HG03095 (cell line): ENCODE measurements around the gene OR14I1.

Source experiments
- ATAC-seq: cut with Tn5 transposase; IDR thresholded peaks from one replicate; pipeline ENCODE4 v1.9.1; 2021; ENCODE audit warnings: moderate library complexity; ENCODE audit not compliant: unreplicated experiment

Gene OR14I1

DNA sequence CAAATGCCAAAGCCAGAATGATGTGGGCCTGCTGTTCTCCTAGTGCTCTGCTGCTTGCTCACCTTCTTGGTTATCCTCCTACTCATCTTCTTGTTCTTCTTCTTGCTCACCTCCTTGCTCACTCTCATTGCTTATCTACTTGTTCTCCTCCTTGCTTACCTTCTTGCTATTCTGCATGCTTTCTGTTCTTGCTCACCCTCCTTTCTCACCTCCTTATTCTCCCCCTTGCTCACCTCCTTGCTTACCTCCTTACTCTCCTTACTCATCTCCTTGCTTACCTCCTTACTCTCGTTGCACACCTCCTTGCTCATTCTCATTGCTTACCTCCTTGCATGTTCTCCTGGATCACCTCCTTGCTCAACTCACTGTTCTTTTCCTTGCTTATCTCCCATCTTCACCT, at the start of gene OR14I1:
Gene OR14I1, minus strand, starts transcription at position 53 of the 400 bp plus-strand sequence.
- ATAC-seq = no peak

DNA sequence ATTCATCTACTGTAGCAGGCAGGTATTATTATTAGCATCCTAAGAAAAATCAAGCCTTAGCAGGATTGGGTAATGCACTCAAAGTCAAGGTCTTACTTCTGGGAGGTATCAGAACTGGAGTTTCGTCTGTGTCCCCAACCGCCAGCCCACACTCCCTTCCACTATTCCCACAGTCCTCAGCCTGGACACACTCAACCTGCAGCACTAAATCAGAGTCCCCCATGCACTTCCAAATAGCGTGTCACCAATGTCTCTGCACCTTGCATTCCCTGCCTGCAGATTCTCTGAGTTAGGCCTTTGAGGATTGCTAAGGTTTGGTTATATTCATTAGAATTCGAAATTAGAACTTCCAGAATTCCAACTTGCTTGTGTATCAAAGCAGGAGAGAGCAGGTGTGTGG, 49.1 kb upstream of the OR14I1 start:
- no peak for ATAC-seq

DNA sequence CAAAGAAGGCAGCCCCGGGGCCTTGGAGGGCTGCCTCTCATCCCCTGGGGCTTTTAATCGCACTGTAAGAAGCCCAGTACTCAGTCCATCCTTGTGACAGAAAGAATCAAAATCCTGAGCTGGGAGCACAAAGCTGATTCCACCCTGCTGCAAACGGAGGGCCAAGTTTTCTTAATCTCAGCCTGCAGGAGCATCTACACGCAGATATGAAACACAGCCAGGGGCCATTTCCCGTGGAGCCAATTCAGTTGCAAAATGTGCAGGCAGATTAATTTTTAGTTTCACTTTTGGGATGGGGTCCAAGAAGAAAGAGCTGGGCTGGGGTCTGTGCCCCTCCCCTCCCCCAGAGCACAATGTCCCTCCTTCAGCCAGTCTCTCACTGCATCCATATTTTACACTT, 48.6 kb upstream of the OR14I1 start:
- no peak for ATAC-seq

DNA sequence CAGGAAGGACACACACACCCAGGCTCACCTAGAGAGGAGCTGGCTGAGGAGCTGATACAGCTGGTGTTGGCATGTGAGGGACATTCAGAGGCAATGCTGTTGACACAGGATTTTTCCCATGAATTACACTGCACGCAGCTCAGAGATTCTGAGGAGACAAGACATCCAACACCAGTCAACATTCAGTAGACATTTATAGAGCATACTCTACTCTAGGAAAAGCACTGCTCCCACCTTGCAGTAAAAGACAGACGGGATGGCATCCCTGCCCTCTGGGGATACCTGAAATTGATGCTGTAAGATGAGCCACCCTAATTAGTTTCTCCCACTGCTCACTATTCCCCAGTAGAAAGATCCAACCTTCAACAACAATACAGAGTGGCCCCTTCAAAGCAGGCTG, 47.9 kb upstream of the OR14I1 start:
- ATAC-seq = no peak

DNA sequence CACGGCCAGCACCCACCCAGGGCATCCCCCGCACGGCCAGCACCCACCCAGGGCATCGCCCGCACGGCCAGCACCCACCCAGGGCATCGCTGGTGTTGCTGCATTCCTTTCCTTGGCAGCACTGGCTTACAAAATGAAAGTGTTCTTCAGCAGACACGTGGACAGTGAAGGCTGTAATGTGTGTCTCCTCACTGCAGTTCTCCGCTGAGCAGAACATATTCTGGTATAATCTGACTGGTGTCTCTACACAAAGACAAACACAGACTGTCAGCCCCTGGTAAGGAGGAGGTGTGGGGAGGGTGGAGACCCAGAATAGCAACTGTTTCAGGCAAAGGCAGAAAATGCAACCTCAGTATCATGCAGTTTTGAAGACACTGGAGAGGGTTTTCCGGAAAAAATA, 45.6 kb upstream of the OR14I1 start:
- ATAC-seq = no peak

DNA sequence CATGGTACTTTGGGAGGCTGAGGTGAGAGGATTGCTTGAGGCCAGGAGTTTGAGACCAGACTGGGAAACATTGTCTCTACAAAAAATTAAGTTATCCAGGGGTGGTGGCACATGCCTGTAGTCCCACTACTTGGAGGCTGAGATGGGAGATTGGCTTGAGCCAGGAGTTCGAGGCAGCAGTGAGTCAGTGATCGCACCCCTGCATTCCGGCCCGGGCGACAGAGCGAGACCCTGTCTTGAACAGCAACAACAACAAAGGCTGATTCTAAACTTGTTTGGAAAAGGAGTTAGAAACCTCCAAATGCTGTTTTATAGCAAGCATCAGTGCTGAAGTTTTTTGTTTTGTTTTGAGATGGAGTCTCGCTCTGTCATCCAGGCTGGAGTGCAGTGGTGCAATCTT, 38.3 kb upstream of the OR14I1 start:
- ATAC-seq = no peak

DNA sequence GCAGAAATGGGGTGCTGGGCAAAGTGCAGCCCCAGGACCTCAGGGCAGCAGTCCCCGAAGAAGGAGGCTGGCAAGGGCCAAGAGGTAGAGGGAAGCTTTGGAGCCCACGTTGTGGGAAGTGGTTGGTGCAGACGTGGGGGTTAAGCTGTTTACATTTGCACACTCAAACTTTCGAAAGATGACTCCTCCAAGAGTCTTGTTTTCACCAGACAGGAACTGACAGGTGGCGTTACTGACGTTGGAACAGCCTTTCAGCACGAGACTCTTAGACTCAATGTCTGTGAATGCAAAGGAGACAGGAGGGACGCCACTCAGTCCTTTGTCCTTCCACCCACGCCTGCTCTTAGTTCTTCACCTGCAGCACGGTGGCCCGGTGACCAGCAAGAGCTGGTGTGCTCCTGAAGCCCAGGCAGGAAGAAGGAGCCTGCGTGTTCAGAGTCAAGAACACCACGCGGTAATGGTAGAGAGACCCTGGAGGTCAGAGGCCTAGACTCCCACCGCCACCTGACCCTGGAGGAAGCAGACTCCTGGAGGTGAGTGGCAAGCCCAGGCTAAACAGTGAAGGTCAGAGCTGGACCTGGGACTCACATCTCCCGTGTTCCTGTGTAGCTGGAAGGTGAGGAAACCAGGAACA, 37.1 kb upstream of the OR14I1 start:
- no peak for ATAC-seq

DNA sequence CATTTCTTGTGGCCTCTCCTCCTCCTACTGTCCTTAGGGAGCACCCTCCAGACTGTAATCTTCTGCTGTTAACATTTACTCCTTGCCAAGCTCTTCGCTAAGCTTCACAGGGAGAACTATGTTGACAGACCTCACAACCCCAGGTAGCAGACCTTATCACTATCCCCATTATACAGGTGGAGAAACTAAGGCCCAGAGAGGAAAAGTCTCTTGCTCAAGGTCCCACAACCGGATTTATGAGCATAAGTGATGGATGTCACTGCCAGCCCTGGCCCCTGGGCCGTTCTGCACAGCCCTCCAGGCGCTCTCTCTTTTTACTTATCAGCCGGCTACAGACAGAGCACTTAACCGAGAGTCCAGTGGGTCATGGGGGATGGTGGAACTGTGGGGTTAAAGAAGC, 34.9 kb upstream of the OR14I1 start:
- no peak for ATAC-seq

DNA sequence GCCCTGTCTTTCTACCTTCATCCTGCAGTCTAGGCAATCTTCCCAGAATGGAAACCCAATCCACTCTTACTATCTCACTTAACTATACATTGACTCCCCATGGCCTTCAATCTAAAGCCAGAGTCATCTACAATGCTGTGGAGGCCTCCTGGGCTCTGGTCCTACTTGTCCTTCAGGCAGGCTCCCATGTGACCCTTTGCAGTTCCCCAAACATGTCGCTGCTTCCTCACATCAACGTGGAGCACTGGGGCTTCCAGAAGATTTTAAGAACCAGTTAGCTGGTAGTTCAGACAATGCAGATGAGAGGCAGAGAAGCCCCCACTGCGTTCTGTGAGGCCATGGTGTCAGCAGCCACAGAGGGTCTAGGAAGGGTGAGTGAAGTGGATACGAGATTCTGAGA, 34.4 kb upstream of the OR14I1 start:
- no peak for ATAC-seq

DNA sequence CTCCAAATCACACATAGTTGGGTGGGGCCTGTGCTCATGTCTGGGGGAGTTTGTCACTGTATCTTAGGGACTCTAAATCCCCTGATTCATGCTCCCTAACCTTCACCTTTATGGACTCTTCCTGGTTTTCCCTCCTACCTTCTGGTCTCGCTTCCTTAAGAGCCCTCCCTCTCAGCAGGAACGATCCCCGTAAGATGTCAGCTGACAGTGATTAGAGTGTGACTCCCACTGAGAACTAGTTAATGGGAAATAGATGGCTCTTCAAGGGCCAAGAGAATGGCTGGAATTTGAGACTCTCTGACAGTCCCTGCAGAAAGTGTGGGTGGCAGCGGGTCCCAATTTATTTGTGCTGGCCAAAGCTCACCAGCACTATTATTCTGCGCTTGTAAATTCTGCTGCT, 31.0 kb upstream of the OR14I1 start:
- no peak for ATAC-seq

DNA sequence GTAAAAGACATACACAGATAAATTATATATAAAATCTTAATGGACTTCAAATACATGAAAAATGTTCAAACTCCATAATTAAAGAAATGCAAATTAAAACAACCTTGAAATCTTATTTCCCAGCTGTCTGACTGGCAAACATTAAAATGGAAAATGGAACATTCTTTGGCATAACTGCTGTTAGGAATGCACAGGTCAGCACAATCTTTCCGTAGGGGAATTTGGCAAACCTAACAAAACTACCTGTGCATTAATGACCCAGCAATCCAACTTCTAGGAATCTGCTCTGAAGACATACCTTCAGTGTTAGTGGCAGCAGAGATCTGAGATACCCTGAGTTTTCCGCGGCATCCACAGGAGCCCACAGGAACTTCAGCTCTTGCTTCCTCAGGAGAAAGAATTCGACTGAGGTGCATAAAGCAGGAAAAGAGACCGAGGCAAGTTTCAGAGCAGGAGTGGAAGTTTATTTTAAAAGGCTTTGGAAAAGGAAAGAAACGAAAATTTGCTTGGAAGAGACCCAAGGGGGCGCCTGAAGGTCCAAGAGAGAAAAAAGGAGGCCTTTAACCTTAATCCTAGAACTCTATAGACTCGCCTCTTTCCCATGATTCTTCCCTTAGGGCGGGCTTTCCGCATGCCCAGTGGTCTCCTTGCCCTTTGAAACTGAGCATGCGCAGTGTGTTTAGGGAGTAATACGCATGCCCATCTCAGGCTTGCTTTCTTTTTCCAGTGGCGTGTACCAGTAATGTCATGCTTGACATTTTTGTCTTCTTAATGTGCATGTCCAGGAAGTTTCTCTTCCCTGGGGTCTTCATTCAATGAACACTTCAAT, 28.2 kb upstream of the OR14I1 start:
- no peak for ATAC-seq

DNA sequence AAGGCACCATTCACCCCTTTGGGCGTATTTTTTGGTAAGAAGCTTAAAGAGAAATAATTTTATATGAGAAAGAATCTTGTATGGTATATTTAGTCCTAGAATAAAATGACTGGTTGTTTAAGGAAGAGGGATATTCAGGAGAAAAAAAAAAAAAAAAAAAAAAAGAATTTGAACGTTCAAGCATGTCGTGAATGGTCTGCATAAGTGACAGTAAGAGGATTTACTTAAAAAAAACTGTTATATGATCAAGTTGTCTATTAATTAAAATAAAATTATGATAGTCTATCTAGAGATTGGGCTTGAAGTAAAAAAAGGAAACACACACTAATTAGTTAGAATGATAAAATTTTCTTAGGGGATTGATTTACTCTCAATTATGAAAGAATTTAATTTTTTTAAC, 11.7 kb upstream of the OR14I1 start:
- ATAC-seq = no peak

DNA sequence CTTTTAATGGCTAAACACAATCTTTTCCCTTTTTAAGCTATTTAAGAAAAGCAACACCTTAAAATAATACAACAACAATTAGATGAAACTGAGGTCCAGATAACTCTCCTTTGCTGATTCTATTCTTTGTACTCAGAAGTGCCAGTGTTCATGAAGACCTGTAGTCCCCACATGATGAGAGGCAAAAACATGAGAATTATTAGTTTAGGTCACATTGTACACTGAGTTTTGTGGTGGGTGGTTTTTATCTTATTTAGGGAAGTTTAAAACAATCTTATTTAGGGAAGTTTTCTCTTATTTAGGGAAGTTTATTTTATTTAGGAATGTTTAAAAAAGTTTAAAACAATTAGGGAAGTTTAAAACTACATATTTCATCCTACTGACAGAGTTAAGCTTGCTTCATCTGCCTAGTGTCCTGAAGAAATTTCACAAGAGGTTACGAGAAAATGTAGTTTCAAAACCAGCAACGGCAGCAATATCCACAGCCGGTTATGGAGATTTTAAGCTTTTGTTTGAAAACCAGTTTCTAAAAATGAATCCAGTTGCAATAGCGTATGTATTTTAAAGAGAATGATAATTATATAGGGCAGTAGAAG, 7.8 kb upstream of the OR14I1 start:
- no peak for ATAC-seq

DNA sequence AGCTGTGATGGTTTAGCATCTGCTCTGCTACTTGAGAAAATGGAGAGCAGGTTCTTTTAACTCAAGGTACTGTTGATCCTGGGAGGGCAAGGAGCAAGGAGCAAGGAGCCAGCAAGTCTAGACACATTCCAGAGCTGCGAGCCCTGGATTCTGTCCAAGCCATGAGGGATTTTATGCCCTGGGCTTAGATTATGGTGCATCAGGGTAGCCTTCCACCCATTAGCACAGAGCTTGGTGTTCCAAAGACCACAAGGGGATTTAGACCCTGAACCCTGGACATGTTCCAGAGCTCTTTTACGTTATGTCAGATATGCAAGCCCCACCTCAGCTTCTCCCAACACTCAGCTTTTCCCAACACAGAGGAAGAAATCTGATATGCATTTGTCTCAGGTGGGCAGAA, 2.0 kb upstream of the OR14I1 start:
- no peak for ATAC-seq

DNA sequence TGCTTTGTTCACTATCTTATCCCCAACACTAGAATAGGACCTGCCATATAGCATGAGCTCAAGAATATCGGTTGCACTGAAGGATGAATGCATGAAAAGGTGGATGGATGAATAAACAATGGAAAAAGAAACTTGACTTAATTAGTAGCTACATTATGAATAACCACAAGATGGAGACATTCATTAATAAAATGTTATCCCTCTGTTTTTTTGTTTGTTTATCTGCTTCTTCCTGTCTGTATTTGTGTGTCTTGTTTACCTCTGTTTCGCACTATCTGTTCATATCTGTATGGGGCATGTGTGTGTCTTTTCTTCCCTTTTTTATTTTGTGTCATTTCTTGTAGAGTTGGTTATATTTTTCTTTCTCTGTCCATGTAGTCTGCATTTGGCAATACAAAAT, 1.1 kb upstream of the OR14I1 start:
- ATAC-seq = no peak

DNA sequence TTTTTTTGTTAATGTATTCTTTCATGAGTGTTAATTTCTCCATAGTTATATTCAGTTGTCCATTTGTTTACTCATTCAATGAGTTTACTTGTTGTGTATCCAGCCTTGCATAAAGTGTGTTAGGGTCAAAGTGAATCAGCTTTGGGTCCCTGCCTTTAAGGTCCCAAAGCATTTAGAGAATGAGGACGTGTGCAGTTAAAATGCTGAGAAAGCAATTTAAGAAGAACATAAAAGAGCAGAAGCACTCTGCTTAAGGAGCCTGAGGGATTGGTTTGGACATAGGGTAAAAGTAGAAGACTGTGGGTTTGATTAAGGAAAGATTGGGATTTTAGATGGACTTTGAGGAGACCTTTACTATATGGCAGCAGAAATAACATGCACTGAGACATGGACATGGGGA, 3.5 kb downstream of the OR14I1 start:
- ATAC-seq = no peak

DNA sequence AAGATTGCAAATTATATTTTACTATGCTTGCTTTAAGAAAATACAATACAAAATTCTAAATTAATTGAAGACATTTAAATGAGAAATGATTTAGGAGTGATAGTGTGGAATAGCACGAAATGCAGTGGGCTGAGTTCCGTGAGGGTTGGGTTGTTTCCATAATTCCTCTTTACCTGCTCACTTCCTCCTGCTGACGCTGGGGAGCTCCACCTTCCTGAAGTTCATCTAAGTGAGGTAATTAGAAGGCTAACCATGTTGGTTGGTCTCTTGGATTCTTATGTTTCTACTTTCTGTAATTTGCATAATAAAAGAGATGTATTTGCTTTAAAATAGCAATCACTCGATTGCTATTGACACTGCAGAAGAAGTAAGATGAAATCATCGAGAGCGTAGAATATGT, 4.7 kb downstream of the OR14I1 start:
- no peak for ATAC-seq

DNA sequence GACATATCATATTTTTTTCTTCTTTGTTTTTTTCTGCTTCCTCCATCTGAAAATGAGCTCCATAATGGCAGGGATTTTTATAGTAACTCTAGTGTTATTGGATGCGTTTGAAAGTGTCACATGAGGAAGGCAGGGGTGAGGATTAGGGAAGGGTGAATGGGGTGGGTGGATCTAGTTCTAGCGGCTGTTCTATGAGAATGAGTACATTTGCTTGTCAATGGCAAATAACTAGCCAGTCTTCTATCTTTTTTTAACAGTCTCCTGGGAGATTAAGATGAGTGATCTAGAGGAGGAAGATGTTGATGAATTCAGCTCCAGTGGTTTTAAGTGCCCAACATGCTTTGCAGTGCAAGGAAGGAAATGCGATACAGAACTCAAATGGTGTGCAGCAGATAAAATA, 5.8 kb downstream of the OR14I1 start:
- no peak for ATAC-seq

DNA sequence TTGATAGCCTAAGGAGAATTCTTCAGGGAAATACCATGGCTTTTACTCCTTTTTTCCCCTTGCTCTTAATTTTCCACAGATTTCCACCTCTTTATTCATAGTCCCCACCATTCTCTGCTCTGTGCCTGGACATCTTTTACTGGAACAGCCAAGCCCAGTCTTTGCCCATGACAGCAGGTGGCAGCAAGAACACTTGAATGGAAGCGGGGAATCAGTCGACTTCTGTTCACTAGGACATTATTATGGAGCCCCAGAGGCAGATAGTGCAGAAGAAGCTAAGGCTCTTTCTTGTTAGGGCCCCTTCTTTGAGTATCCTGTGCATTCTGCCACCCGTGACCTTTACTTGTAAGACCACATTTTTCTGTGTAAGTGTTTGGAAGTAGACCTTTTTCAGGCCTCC, 6.3 kb downstream of the OR14I1 start:
- no peak for ATAC-seq

DNA sequence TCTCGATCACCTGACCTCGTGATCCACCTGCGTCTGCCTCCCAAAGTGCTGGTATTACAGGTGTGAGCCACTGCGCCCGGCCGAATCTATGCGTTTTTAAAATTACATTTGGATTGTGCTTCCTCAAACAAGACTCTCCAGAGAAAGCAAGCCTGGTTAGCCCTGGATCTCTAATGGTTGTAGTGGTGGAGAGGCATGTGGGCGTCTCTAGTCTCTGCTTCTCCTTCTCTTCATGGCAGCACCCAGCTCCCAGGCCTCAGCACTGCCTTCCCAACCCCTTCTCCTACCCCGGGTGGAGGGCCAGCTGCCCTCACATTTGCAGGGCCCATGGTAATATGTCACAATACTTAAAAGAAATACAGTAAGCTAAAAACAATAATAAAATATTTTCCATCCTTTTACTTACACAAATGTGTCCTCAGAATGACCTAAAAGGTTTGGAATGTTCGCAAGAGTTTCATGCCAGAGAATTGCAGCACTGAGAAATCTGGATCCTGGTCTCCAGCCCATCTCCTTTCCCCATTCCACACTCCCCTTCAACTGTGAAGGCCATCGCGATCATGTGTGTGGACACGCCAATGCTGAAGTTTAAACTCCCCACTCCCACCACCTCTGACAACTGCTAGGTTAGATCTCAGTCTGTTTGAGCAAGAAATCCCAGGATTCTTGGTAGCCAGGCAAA, 7.0 kb downstream of the OR14I1 start:
- ATAC-seq = no peak

DNA sequence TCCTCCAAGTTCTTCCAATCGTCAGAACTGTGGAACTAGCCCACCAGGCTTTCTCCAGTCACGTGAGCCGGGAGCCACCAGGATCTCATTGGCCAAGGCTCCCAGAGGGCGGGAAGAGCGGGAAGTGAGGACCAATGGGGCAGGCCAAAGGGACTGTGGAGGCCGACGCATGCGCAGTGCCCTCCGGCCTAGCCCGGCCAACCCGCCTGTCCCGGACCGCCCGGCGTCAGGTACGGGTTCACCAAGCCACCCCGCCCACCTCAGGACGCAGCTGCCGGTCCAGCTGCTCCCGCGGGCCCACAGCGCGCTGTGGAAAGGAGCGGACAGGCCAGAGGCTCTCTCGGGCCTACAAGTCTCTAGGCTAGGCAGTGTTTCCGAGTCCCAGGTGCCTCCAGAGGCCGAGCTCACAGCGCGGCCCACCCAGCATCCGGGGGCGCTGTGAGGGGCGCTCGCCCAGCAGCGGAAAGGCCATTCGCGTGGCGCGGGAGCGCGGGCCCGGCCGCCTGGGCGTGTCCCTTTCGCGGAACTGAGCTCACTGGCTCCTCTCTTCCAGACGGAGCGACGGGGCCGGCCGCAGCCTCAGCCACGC, 10.9 kb downstream of the OR14I1 start:
- no peak for ATAC-seq
